ENCODE data around the gene CPT1A.

Gene CPT1A

DNA sequence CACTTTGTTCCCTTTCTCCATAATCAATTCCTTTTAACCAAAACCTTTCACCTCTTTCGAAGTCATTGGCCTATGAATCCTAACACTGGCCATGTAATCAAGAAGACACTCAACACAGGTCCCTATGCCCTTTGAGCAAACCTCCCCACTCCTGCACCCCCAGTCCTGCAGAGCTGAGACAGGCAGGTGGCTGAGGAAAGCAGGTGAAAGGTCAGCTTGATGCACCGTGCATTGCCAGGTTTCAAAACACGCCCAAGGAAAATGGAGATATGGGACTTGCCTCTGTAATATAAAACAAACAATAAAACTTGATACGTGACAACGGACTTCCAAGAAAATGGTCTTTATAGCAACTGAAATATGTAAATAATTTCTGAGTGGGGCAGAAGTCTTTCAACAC is 10.6 kb downstream of the CPT1A start:
- DNase-seq (ENCODE audit: low read depth, low spot score): no peak

DNA sequence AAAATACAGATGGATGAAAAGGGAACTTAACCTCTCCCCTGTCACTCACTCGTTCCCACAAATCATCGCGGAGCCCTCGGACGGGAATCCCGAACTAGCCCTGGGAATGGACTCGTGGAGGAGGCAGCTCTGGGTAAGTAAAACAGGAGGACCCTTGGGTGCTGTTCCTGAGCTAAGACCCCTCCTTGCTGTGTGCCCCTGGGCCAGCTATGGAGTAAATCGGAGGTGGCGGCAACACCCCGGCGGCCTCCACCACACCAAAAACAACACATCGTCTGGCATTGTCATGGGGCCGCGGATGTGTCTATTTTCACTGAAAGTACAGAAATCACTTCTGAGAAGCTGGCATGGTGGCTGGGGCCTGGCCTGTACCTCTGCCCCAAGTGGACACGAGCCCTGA is 12.1 kb downstream of the CPT1A start:
- DNase-seq (ENCODE audit: low read depth, low spot score): no peak

DNA sequence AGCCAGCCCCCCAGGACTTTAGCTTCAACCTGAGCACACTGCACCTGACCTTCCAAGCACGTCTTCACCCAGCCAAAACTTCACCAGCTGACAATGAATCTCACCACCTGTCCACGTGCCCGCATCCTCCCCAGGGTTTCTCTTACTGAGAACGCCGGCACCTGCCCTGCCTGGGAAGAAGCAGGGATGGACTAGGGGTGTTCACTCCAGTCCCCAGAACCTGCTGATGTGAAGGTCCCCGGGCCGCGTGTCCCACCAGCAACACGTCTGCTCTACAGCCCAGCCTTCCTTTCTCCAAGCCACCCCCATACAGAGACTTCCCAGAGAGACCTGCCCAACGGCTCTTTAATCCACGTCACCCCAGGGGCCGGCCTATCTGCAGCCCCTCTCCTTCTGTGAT is 12.8 kb downstream of the CPT1A start:
- no peak for DNase-seq (ENCODE audit: low read depth, low spot score)

DNA sequence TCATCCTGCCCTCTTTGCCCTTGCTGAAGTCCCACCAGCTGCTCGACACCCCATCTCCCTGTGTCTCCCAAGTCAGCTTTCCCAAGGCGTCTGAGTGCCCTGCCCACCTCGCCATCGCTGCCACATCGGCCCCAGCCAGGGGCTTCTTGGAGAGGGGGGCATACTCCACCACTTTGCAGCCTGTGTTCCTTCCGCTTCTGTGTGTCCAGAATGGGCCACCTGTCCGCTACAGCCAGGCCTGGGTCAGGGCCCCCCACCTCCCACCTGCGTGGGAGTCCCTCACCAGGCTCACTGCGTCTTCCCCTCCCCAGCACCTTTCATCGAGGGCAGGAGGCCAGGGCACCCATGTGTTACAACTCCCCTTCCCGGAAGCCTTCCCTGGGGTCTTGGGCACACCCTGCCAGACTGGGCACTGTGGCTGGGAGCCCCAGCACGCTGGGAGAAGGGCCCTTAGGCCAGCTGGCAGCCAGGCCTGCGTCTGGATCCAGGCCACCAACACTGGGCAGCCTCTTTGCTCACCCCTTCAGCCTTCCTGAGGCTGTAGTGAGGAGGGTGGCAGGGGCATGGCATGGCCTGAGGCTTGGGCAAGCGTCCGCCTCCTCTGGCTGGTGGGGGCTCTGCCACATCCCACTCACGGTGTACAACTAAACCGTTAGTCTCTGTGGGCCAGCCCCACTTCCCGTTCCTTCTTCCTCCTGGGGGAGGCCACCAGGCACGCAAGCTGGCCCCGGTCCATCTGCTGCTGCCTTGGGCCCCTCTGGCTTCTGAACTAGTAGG is 13.4 kb downstream of the CPT1A start:
- DNase-seq (ENCODE audit: low read depth, low spot score): no peak

DNA sequence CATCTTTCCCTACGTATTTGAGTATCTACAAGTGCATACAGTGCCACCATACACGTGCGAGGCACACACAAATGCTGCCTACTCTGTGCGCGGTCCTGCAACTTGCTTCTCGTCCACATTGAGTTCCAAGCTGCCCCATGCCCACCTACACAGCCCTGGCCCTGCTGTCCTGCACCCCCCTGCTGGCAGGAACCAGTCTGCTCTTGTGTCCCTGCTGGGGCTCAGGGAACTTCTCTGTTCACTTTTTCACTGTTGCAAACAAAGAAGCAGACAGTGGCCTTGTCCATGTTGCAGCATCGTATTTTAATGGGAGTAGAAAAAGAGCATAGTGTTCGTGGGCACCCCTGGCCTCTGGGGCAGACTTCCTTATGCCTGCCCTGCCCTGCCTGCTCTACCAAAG is 14.0 kb downstream of the CPT1A start:
- no peak for DNase-seq (ENCODE audit: low read depth, low spot score)

DNA sequence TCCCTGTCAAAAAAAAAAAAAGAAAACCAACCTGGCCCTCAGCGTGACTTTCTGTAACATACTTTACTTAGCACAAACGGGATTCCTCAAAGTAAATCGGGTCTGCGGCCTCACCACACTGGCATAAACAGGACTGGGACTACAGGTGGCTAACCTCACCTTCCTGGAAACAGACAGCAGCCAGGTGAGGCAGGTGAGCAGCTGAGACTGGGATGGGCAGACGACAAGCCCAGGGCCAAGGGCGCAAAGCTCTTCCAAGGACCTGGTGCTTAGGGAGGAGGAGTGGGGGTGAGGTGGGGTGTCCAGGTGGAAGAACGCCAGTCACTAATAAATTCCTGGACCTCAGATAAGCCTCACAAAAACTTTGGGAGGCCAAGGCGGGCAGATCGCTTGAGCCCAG is 15.0 kb downstream of the CPT1A start:
- no peak for DNase-seq (ENCODE audit: low read depth, low spot score)

DNA sequence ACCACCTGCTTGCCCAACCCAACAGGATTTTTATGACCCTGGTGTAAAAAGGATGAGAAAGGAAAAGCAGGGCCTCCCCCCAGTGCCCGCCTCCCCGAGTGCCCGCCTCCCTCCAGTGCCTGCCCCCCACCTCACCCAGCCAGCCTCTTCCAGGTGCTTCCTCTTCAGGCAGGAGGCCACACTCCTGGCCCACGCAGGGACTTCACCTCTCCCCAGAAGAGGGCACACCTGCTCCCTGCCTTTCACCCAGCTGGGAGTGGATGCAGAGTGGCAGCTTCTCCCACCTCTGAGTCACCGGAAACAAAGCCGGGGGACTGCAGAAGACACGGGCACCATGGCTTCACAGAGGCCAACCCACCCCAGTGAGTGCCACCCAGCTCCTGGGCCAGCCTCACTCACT is 16.1 kb downstream of the CPT1A start:
- DNase-seq (ENCODE audit: low read depth, low spot score): no peak

DNA sequence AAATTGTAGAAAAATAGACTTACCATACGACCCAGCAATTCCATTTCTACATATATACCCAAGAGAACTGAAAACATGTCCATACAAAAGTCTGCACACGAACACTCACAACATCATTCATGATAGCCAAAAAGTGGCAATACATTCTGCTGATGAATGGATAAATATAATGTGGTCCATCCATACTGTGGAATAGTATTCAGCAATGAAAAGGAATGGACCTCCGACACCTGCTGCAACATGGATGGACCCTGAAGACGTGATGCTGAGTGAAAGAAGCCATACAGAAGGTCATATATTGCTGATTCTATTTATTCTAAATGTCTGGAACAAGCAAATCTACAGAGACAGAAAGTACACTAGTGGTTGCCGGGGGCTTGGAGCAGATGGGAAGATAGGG is 19.2 kb downstream of the CPT1A start:
- DNase-seq (ENCODE audit: low read depth, low spot score): no peak

DNA sequence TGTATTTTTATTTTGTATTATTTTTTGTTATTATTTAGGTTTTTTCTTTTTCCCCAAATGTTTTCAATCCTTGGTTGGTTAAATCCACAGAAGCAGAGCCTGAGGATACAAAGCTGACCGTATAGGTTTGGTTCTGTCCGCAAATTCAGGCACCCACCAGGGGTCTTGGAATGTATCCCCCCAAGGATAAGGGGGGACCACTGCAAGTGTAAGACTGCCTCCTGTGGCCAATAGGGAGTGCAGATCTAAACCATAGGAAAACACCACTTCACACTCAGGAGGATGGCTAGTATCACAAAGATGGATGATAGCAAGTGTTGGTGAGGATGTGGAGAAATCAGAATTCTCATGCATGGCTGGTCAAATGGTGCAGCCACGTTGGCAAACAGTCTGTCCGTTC is 20.0 kb downstream of the CPT1A start:
- DNase-seq (ENCODE audit: low read depth, low spot score): no peak

DNA sequence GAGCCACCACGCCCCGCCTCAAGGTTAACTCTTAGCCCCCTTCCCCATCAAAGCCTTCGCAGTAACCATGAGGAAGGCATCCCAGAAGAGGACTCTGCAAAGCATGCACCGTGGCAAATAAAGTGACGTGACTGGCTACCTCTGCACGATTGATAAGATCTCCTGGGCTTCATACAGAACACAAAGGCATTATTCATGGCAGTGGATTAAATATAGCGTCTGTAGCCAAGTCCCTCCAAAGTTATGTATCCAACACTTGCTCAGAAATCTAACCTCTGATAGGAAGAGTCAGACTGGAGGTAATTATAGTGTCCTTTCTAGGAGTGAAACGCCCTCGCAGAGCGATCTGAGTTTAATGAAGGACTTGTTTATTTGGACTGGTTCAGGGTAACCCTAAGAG is 22.4 kb downstream of the CPT1A start:
- DNase-seq (ENCODE audit: low read depth, low spot score): no peak

DNA sequence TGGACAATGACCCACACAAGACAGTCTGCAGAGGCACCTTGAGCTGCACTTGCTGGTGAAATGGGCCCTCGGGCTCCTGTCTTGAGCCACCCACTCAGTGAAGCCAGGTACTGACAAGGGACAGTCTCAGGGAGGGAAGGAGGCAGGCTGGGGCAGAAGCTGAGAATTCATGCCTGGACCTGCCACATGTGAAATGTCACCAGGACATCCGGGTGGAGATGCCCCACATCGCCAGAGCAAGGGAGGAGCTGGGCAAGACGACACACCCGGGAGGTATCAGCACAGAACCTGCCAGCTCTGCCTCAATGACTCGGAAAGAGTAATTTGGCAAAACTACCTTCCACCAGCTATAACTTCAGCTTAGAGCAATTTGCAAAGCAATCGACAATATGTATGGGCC is 23.5 kb downstream of the CPT1A start:
- no peak for DNase-seq (ENCODE audit: low read depth, low spot score)

DNA sequence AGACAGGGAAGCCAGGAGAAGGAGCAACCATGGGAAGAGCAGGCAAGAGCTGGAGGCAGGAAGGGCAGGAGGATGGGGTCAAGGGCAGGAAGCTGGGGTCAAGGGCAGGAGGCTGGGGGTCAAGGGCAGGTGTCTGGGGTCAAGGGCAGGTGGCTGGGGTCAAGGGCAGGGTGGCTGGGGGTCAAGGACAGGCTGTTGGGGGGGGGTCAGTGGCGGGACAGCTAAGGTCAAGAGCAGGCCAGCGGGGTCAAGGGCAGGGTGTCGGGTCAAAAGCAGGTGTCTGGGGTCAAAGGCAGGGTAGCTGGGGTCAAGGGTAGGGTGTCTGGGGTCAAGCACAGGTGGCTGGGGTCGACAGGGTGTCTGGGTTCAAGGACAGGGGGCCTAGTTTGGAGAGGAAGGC is 24.2 kb downstream of the CPT1A start:
- no peak for DNase-seq (ENCODE audit: low read depth, low spot score)

DNA sequence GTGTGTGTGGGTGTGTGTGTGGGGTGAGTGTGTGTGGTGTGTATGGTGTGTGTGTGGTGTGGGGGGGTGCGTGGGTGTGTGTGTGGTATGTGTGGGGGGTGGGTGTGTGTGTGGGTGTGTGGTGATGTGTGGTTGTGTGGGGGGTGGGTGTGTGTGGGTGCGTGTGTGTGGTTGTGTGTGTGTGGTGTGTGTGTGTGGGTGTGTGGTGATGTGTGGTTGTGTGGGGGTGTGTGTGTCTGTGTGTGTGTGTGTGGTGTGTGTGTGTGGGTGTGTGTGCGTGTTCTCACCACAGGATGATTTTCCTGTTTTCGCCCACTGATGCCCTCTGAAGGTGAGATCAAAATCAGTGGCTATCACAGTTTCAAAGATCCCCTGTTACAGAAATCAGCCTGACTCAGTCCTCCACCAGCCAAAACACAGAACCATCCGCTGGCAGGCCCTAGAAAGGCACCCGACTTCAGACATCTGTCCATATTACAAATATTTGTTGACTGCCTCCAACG is 24.7 kb downstream of the CPT1A start:
- no peak for DNase-seq (ENCODE audit: low read depth, low spot score)

DNA sequence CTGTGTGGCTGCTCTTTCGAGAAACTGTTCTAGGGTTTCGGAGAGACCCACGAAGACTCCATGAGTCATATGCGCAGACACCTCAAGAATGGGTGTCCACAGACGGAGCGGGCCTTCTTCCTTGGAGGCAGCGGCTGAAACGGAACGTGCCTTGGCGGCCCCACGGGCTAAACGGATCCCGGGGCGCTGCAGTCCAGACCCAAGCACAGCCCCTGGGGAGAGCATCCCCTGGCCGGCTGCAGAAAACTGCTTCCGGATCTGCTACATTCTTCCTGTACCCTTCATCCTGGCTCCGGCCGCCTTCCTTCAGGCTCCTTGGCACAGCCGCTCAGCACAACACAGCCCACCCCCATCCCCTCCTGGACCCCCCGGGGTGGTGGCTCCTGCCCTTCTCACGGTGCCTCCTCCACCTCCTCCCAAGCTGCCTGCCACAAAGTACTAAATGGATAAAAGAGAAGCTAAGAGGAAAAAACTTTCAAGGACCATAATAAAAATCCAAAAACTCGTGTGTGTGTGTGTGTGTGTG is 25.4 kb downstream of the CPT1A start:
- no peak for DNase-seq (ENCODE audit: low read depth, low spot score)

DNA sequence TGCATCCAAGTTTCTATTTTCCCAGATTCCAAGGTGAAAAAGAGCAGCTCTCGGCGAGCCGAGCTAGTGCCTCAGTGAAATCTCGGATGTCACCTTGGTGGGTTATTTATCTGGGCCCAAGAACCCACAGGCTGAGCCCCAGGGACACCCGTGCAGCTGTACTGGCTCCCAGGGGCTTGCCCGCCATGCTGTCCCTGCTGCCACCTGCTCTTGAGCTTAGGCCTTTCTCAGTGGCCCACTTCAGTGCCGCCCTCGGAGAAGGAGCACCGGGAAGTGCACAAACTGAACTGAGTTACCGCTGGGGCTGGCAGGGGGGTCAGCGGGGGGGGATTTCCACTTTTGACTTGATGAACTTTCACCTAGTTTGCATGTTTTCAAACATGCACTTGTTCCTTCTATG is 27.9 kb downstream of the CPT1A start:
- no peak for DNase-seq (ENCODE audit: low read depth, low spot score)

DNA sequence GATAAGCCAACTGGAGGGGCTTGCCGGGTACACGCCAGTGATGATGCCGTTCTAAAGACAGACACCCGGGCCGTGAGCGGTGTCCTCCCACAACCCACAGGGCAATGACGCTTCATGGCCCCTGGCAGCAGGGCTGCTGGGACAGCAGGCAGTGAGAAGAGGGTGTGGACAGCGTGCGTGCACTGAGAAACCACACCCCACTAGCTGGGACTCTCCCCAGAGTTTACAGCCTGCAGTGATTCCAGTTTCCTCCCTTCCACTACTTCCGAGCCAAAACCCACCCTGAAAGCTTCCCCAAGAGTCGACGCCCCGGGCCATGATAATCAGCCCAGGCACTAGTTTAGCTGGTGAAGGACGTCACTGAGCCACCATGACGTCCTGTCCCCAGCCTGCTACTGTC is 29.2 kb downstream of the CPT1A start:
- DNase-seq (ENCODE audit: low read depth, low spot score): no peak

DNA sequence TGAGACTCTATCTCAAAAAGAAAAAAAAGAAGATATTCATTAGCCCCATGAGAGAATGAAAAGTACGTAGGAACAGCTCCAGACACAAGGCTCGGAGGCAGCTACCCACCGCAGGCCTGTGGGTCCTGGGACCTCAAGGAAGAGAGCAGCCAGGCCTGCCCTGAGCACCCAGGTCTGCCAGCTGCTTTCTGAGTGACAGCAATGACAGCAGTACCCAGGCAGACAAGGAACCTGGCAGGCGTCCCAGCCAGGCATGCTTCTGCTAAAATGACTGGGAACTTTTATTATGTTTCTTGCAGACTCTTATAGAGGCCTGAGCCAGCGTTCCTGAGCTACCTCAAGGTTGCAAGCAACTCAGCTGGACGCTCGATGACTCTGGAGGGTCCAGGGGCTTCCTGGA is 31.6 kb downstream of the CPT1A start:
- DNase-seq (ENCODE audit: low read depth, low spot score): no peak

DNA sequence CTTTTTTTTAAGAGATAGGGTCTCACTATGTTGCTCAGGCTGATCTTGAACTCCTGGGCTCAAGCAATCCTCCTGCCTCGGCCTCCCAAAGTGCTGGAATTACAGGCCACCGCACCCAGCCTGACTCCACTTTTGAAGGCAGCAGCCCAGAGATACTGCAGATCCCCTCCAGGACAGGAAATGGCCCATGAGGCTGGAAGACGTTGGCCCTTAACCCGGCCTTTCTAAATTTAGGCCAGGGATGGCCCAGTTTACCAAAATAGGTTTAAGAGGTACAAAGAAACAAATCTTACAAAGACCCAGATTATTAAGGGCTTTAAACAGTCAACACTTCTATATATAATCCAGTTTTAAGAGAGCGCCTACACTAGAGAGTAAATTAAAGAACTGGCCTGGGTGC is 32.2 kb downstream of the CPT1A start:
- DNase-seq (ENCODE audit: low read depth, low spot score): no peak

DNA sequence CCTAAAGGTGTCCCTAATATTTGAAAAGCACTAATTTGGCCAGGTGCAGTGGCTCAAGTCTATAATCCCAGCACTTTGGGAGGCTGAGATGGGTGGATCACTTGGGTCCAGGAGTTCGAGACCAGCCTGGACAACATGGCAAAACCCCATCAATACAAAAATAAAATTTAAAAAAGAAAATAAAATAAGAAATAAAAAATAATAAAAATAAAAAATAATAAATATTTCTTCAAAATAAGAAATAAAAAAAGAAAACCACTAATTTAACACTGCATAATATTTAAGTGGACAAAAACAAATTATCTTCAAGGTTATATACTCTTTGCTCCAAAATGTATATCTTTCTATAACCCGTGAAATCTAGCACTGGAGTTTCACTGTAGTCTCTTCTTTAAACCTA is 32.9 kb downstream of the CPT1A start:
- no peak for DNase-seq (ENCODE audit: low read depth, low spot score)

DNA sequence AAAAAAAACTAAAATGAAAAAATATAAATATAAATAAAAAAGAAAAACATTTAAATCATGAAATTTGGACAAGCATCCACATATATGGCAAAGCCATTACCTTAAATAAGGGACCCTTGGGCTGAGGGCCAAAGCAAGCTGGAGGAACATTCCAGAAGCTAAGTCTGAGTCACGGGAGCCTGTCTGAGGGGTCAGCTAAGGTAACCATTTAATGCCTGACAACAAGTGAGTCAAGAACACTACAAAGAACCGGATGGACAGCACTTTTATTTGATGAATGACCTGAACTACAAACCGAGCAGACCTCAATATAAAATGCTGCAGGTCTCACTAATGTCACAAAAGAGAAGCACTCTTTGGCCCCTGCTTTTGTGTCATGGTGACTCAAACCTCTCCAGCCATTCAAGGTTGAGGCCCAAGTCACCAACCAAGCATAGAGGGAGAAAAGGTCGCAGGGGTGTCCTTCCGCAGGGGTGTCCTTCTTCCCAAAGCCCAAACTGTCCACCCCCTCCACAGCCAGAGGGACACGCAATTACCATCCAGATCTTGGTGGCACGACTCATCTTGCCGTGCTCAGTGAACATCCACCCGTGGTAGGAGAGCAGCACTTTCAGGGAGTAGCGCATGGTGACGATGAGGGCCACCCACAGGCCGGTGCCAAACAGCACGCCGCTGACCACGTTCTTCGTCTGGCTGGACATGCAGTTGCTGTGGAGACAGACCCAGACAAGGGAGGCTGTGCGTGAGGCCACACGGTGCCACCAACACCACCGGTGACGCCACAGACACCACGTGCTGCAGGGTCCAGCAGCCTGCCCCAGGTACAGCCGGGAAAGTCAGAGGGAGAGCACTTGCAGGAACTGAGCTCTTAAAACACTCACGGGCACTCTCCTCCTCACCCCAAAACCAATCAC is 34.5 kb downstream of the CPT1A start:
- no peak for DNase-seq (ENCODE audit: low read depth, low spot score)

DNA sequence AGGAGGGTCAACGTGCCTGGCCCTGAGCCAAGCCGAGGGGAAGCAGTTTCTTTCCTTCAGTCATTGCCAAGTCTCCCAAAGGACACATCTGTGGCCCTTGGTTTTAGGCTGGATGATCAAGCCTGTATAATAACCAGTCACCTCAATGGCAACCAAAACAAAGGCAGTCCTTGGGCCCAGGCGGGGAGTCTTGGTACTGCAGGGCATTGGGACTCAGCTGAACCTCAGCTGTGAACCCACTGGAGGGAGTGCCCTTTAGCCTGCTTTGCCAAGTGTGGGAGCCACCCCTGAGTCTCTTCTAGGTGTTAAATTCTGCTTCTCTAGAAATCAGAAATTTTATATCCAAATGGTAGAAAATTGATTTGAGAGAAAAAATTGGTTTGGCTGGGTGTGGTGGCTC is 36.9 kb downstream of the CPT1A start:
- DNase-seq (ENCODE audit: low read depth, low spot score): no peak

DNA sequence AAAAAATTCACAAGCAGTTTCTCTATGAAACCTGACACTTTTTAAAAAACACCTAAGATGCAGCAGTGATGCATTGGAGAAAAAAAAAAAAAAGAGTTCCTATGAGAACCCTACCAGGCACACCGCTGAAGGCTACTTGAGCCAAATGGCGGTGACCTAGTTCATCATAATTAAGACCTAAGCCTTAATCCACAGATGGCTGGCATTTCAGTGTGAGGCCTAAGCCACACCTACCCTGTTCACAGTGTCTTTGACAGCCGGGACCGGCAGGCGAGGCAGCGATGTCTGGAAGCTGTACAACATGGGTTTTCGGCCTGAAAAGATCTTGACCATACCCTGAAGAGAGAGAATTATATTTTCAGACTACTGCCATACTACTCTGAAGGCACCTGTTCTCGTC is 38.0 kb downstream of the CPT1A start:
- no peak for DNase-seq (ENCODE audit: low read depth, low spot score)
